GM21360 (cell line): ENCODE data around the gene SPOPL.

Source experiments
- ATAC-seq: cut with Tn5 transposase; IDR thresholded peaks from one replicate; pipeline ENCODE4 v1.9.1; 2021; ENCODE audit warnings: mild to moderate bottlenecking, moderate library complexity; ENCODE audit not compliant: unreplicated experiment

The SPOPL gene

DNA sequence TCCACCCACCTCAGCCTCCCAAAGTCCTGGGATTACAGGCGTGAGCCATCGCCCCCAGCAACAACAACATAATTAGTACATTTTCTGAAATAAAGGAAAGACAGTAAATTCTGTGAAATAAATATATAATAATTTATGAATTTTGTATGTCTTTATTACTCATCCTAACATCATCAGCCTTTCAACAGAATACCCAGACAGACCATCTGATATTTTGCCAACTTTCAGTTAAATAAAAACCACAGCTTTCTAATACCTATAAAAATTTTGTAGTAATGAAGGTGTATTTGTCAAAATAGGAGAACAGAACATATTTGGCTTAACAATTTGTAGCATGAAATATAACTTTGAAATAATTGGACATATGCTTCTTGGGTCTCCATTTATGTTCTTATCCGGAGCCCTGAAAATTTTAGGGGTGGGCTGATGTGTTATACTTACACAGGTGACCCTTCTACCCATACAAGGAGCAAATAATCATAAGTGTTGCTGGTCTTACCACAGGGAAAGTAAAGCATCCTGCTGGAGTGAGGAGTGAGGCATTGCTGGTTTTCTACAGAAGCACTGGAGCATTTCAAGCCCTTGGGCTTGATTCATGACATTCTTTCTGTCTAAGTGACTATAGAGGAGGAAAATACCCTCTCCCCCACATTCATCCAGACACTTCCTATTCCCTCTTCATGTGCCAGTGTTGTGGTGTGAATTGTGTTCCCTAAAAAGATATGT lies 99.3 kb downstream of the SPOPL start:
- no peak for ATAC-seq

- ATAC-seq: no peak
These were observed 100.0 kb downstream of the SPOPL start for GRCh38 chr2:138601458-138602165.

GRCh38 chr2:138602166-138602460 lies 100.5 kb downstream of the SPOPL start:
- ATAC-seq: no peak

DNA sequence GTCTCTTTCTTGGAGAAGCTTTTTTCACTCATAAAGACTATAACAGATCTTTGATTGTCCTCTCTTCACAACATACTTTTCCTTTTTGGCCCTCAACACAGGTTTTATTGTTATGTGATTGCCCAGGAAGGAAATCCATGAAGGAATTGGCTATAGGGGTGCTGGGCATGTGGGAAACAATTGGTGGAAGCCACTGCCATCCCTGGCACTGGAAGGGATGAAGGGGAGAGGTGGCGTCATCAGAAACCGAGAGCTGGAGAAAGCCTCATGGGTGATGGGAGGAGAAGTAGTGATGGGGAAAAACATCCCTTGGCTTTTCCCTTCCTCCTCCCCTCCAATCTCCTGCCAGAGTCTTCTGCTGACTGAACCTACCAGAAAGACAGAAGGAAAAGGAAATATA lies 106.2 kb downstream of the SPOPL start:
- no peak for ATAC-seq

- no peak for ATAC-seq
These were observed 107.9 kb downstream of the SPOPL start for GRCh38 chr2:138609446-138609845.

DNA sequence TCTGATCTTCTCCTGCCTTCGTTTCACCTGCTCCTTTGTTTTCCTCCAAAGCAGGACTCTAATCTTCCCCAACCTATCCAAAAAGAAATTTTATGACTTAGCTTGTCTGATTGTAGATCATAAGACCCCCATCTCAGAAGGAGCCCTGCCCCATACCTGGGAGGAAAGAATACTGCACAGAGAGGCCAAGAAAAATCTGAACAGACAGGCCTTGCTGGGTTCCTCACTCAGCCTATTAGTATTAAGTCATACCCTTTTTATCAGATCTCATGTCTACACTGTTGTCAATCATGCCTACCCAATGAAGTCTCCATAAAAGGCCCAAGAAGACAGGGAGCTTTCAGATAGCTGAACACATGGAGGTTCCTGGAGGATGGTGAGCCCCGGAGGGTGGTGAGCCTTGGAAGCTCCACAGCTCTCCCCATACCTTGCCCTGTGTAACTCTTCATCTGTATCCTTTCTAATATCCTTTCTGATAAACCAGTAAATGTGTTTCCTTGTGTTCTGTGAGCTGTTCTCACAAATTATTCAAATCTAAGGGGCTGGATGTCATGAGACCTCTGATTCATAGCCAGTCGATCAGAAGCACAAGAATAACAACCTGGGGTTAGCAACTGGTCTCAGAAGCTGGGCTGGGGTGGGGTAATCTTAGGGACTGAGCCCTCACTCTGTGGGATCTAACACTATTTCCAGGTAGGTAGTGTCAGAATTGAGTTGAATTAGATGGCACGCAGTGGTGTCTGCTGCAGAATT lies 108.8 kb downstream of the SPOPL start:
- ATAC-seq: no peak

- no peak for ATAC-seq
These were observed 113.7 kb downstream of the SPOPL start for GRCh38 chr2:138615257-138615656.

- ATAC-seq: no peak
These were observed 115.5 kb downstream of the SPOPL start for GRCh38 chr2:138617026-138617425.

DNA sequence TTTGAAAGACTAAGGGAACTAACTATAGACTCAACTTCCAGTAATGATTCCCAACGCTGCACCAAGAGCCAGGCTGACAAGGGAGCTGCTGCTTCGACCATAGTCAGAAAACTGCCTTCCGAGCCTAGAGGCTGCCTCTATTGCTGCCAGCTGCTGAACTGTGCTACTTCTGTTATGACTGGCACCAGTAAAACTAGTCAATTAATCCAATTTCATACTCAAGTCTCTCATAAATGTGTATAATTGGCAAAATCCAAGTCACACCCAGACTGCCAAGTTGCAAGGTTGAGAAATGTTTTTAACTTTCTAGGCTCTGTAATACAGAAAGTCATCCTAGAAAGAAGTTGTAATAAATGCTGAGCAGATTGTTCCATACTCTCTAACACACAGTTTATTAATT lies 117.4 kb downstream of the SPOPL start:
- ATAC-seq: no peak

GRCh38 chr2:138620431-138620830 lies 118.9 kb downstream of the SPOPL start:
- ATAC-seq: no peak

GRCh38 chr2:138621139-138621538 lies 119.6 kb downstream of the SPOPL start:
- ATAC-seq: no peak

- no peak for ATAC-seq
These were observed 121.0 kb downstream of the SPOPL start for GRCh38 chr2:138622613-138623012.
